Measurements from ENCODE around the gene VKORC1L1. TPM values are rescaled to one million over a fixed set of nuclear protein-coding genes. Genes with fewer than 3 reads are reported as not detected.

The VKORC1L1 gene
- total and polyA plus RNA-seq, 2 donors (not counting 3 experiments of a cell fraction or from before 2014, with no cell fraction given) = 14.5 to 36.7 TPM

DNA sequence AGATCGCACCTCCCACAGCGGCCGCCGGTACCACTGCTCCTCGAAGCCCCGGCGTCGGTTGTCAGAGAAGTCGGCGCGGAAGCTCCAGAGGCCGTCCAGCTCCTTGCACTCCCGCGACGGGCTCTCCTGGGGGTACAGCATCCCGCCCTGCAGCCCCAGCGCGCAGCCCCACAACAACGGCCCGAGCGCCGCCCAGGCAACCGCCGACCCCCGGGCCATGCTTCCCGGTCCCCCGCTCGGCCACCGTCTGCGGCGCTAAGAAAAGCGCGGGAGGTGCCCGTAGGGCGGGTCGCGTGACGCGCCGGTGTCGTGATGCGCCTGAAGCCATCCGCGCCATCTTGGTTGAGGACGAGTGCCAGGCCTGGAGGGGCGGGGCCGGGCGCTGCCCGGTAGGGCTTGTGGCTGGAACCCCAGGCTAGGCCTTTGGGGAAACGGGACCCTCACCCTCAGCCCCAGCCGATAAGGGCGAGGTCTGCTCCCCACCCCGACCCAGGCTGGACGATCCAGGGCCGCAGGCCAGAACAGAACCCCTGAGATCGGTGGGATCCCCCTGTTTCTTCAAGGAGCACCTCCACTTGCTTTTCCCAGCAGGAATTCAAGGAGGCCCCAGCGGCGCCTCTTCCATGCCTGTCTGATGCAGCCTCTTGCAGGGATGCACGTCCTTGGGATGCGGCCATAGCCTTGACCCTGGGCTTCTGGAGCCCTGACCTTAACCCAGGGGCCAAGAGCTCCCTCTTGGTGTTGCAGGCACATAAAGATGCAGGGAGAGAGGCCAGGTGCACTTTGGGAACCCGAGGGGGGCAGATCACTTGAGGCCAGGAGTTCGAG is 109.3 kb downstream of the VKORC1L1 start, which contains the start of gene GUSB:
Gene GUSB, minus strand, starts transcription at position 249 of the 828 bp plus-strand sequence. Its CDS starts 30 bp downstream, at position 219.
- intact Hi-C loops (cut with micrococcal nuclease) = loop anchor here (10.0 kb wide), 1 partner anchor 237 kb away; no protein-coding TSS in a partner anchor
- Histone ChIP-seq H3K4me2 (ENCODE audit: insufficient read depth, low read length) (peak within 1 kb of the TSS; percentile 62), H3K27me3 (ENCODE audit: control insufficient read depth in 2 of 2, insufficient read depth in 2 of 2, low read length in 2 of 2) (no peaks in the 10 kb centered on the region), H4K20me1 (replicated peaks; ENCODE audit: control insufficient read depth, extremely low read depth, insufficient read depth, low read length) (no peaks in the 10 kb centered on the region), H2AFZ (ENCODE audit: low read depth, low read length) (peak within 1 kb of the TSS; percentile 100), H3K4me3 (replicated peaks in 1 of 3; ENCODE audit: insufficient read depth in 1 of 3, low read depth in 1 of 3, low read length in 3 of 3) (peak within 1 kb of the TSS; percentile 53 to 84 (median 69)), H3K79me2 (ENCODE audit: control insufficient read depth, insufficient read depth, low read length) (peaks cover 18% of the 10 kb centered on the region), H3K9ac (replicated peaks; ENCODE audit: extremely low read depth, insufficient read depth, low read length) (peak within 1 kb of the TSS; percentile 71), H3K9me1 (replicated peaks; ENCODE audit: control insufficient read depth, extremely low read depth, insufficient read depth, low read length) (no peaks in the 10 kb centered on the region), H3K4me1 (ENCODE audit: control insufficient read depth, extremely low read depth, insufficient read depth, low read length) (peaks cover 9% of the 10 kb centered on the region), H3K9me3 (replicated peaks; ENCODE audit: control insufficient read depth, insufficient read depth, low read length) (no peaks in the 10 kb centered on the region), H3K27ac (ENCODE audit: insufficient read depth, low read depth, low read length) (peak within 1 kb of the TSS; percentile 78), H3K36me3 (ENCODE audit: control insufficient read depth in 2 of 2, extremely low read depth in 1 of 2, insufficient read depth in 2 of 2, low read length in 2 of 2) (no peaks in the 10 kb centered on the region)
- POLR2A ChIA-PET = interaction anchor here (0.6 to 0.9 kb wide), 2 partner anchors 26 to 526 kb away, joined by 3 to 6 read pairs; no protein-coding TSS in a partner anchor
- BruUV-seq (replicated peaks) = no TSS peak
- FAIRE-seq = peak; percentile 93
- peak; percentile 86 for DNase-seq (ENCODE audit: low read depth, low spot score)
- CTCF ChIA-PET = no interaction called here
- dilution Hi-C loops (cut with MboI; ENCODE audit: extremely low pct_ligation_motif_present, low sequenced_read_pairs) = no loop called here
- peak; percentile 79 for TF ChIP-seq POLR2AphosphoS5 (IDR thresholded peaks at IDR 0.05; ENCODE audit: insufficient read depth, low read depth, low read length)
- no peak for TF ChIP-seq FOS (IDR thresholded peaks at IDR 0.05; ENCODE audit: borderline replicate concordance, insufficient read depth, low read length)
- no peak for TF ChIP-seq JUN (IDR thresholded peaks at IDR 0.05; ENCODE audit: borderline replicate concordance, insufficient read depth, insufficient read length, low read depth)
- TF ChIP-seq EZH2 (IDR thresholded peaks at IDR 0.05; ENCODE audit: borderline replicate concordance, low read depth, low read length, severe bottlenecking) = no peak
- peak; percentile 70 for TF ChIP-seq MYC (IDR thresholded peaks at IDR 0.05; ENCODE audit: low read depth, low read length)
- TF ChIP-seq POLR2A (IDR thresholded peaks at IDR 0.05; ENCODE audit: low read depth, low read length) = peak; percentile 75
- TF ChIP-seq GATA2 (IDR thresholded peaks at IDR 0.05; ENCODE audit: insufficient read depth, insufficient read length, low read depth, low read length) = no peak
- peak; percentile 80 for TF ChIP-seq MAX (IDR thresholded peaks at IDR 0.05; ENCODE audit: insufficient read depth, insufficient read length)
- TF ChIP-seq, protein P1, sequence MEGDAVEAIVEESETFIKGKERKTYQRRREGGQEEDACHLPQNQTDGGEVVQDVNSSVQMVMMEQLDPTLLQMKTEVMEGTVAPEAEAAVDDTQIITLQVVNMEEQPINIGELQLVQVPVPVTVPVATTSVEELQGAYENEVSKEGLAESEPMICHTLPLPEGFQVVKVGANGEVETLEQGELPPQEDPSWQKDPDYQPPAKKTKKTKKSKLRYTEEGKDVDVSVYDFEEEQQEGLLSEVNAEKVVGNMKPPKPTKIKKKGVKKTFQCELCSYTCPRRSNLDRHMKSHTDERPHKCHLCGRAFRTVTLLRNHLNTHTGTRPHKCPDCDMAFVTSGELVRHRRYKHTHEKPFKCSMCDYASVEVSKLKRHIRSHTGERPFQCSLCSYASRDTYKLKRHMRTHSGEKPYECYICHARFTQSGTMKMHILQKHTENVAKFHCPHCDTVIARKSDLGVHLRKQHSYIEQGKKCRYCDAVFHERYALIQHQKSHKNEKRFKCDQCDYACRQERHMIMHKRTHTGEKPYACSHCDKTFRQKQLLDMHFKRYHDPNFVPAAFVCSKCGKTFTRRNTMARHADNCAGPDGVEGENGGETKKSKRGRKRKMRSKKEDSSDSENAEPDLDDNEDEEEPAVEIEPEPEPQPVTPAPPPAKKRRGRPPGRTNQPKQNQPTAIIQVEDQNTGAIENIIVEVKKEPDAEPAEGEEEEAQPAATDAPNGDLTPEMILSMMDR (IDR thresholded peaks at IDR 0.05; ENCODE audit: extremely low read depth in 1 of 2, insufficient read depth in 1 of 2, low read depth in 1 of 2, low read length in 2 of 2) = no peak

Data from endothelial cell of umbilical vein (primary cell).